Stimulated activated CD4-positive, alpha-beta T cell treated with anti-CD3 and anti-CD28 coated beads, TNF-alpha, amount 100 ng/mL, for 48 hours (primary cell): ENCODE measurements around the gene CLEC3B.
"Not testable (repeated sequence)": the region's sequence is repeated elsewhere in the genome, so short reads cannot be mapped to it uniquely, and the experiment has no call there.

Experiments used
- DNase-seq, 3 donors: peaks; one replicate each; pipeline ENCODE4 v3.0.0-alpha.2; 2020; ENCODE audit warnings: low read depth in 3 of 3

The CLEC3B gene

GRCh38 chr3:45026038-45026437 is at the start of gene CLEC3B:
CLEC3B (plus strand) TSS chr3:45026303; CDS start chr3:45026363, 60 bp downstream.
- DNase-seq, result no peak

- DNase-seq, result no peak
These were observed 44.9 kb upstream of the CLEC3B start for GRCh38 chr3:44981220-44981619.

GRCh38 chr3:44981751-44982150 is 44.4 kb upstream of the CLEC3B start:
- DNase-seq, result no peak

- DNase-seq, result no peak
These were observed 43.3 kb upstream of the CLEC3B start for GRCh38 chr3:44982817-44983216.

GRCh38 chr3:44983484-44983941 is 42.6 kb upstream of the CLEC3B start:
- no peak for DNase-seq

GRCh38 chr3:44984335-44984734 is 41.8 kb upstream of the CLEC3B start:
- DNase-seq, result no peak

- DNase-seq, result not testable (repeated sequence)
These were observed 39.8 kb upstream of the CLEC3B start for GRCh38 chr3:44986330-44986729.

- DNase-seq, result no peak
These were observed 38.8 kb upstream of the CLEC3B start for GRCh38 chr3:44987332-44987731.

- DNase-seq, result no peak
These were observed 38.0 kb upstream of the CLEC3B start for GRCh38 chr3:44988073-44988472.

GRCh38 chr3:44989141-44989540 is 37.0 kb upstream of the CLEC3B start:
- no peak for DNase-seq

- DNase-seq, result no peak
These were observed 36.3 kb upstream of the CLEC3B start for GRCh38 chr3:44989636-44990373.

GRCh38 chr3:44991326-44991725 is 34.8 kb upstream of the CLEC3B start:
- DNase-seq, result no peak

- no peak for DNase-seq
These were observed 33.3 kb upstream of the CLEC3B start for GRCh38 chr3:44992555-44993470.

GRCh38 chr3:44993471-44994205 is 32.5 kb upstream of the CLEC3B start:
- no peak for DNase-seq

- no peak for DNase-seq
These were observed 30.8 kb upstream of the CLEC3B start for GRCh38 chr3:44995142-44995770.

GRCh38 chr3:44996556-44996969 is 29.5 kb upstream of the CLEC3B start:
- DNase-seq, result no peak

GRCh38 chr3:44999782-45000181 is 26.3 kb upstream of the CLEC3B start:
- DNase-seq, result no peak

GRCh38 chr3:45000823-45001222 is 25.3 kb upstream of the CLEC3B start:
- DNase-seq, result no peak

GRCh38 chr3:45001738-45002137 is 24.4 kb upstream of the CLEC3B start:
- no peak for DNase-seq

GRCh38 chr3:45002139-45002660 is 23.9 kb upstream of the CLEC3B start:
- DNase-seq, result no peak

- DNase-seq, result no peak
These were observed 23.4 kb upstream of the CLEC3B start for GRCh38 chr3:45002720-45003119.
